HG03039 (cell line): Measurements from ENCODE around the gene HS6ST2.

Experiments used
- ATAC-seq: cut with Tn5 transposase; IDR thresholded peaks from one replicate; pipeline ENCODE4 v1.9.1; 2021; ENCODE audit warnings: mild to moderate bottlenecking, moderate library complexity; ENCODE audit not compliant: unreplicated experiment

HS6ST2 gene

DNA sequence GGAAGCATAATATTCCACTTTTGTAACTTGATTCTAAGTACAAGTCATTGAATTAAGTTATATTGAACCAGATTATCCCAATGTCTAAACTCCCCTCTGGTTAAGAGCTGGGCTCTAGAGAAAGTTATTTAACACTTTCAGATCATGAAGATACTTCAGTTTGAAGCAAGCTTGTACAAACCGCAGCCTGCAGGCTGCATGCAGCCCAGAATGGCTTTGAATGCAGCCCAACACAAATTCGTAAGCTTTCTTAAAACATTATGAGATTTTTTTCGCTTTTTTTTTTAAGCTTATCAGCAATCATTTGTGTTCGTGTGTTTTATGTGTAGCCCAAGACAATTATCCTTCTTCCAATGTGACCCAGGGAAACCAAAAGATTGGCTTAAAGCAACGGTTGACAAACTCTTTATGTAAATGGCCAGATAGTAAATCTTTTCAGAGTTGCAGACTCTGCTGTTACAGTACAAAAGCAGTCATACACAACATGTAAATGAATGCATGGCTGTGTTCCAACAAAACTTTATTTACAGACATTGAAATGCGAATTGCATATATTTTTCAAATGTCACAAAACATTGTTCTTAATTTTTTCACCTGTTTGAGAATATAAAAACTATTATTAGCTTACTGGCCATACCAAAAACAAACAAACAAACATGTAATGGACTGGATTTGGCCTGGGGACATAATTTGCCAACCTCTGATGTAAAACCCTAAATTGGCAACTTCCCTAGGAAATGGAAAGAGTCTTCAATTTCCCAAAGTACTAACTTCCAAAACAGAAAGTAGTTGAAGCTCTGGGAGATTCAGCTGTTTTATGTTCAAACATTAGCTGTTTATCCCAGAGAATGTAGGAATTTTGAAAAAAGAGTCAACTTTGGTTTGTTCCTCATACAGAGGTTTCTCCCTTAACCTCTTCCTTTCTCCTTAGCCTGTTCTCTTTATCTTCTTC lies 268.5 kb downstream of the HS6ST2 start:
- no peak for ATAC-seq

DNA sequence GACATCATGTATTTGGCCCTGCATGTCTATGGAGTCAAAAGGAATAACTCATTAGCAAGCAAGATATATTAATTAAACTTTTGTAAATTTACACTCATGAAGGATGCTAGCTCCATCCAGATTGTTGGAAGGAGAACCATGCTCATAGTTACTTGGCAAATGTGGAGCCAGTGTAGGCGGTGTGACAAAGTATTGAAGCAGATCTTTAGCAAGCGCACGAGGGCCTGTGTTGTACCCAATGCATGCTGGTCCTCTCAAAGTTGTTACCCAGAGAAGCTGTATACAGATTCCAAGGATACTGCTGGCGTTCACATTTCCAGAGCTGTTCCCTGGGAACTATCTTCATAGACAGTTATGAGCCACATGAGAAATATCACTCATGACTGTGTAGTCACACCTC lies 273.2 kb downstream of the HS6ST2 start:
- ATAC-seq: no peak

DNA sequence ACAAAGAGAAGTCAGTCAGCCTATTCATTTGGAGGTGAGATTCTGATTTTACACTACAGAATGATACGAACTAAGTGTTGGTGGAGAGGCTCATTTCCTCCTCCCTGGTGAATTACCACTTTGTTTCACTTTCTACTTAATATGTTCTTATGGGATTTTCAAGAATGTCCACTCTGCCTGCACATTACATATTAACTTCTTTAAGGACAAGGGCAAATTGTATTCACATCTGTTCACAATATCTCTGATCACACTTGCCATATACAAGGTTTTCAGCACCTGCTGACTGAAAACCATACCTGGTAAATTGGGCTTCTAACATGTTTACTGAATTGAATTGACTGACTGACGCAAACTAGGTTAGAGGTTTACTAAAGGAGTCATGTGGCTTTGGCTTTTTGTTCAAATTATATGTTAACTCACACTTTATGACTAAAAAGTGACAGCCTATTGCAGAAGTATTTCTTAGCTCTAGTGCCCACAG lies 281.2 kb downstream of the HS6ST2 start:
- no peak for ATAC-seq

DNA sequence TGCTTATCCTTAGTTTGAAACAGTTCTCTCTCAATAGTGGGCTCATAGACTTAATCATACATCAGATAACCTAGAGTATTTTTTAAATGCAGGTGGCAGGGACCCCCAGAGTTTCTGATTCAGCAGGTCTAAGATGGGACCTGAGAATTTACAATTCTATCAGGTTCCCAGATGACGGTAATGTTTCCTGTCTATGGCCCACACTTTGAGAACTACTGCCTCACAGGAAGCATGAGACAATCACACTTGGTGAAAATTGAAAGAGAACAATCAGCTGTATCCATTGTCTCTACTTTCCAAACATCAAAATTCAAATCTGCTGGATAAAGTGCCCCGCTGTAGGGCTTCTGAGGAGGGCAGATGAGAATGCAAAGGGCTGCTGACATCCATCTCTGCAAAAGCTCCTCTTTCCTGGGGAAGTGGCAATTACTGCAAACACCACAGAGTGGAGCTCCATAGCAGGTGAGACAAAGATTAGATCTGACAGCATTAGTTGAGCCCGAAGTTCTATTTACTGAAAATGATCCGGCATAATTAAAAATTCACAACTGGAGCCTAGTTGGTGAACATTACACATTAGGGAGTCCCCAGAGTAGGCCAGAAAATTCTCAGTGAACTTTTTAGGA lies 281.8 kb downstream of the HS6ST2 start:
- no peak for ATAC-seq

DNA sequence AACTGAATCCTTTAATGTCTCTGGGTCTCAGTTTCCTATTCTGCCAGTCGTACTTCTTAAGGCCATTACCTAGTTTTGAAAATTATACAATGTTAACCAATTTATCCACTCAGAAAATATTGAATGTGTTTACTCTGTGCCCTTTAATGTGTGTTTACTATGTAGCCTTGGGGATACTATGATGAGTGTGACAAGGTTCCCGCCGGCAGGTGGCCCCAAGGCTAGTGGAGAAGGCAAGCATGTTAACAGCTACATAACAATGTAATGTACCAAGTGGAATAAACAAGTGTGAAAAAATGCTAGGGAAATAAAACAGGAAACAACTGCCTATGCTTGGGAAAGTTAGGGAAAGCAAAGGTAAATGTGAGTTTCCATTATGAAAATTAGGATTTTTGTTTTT lies 282.3 kb downstream of the HS6ST2 start:
- no peak for ATAC-seq

DNA sequence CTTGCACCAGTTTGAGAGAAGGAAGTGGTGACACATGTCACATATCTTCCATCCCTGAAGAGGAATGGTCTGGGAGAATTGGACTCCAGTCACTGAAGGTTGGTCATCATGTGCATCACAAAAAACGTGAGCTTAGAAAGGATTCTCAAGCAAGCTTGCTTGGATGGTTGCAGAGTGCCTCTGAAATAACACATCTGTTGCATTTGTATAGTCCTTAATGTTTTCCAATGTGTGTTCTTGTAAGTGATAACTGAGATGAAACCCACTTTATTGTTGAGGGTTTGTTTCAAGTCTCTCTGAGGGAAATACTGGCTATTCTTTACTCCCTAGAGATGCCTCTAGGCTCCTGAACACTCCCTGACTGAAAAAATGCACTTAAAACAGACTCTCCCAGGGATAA lies 285.1 kb downstream of the HS6ST2 start:
- no peak for ATAC-seq

DNA sequence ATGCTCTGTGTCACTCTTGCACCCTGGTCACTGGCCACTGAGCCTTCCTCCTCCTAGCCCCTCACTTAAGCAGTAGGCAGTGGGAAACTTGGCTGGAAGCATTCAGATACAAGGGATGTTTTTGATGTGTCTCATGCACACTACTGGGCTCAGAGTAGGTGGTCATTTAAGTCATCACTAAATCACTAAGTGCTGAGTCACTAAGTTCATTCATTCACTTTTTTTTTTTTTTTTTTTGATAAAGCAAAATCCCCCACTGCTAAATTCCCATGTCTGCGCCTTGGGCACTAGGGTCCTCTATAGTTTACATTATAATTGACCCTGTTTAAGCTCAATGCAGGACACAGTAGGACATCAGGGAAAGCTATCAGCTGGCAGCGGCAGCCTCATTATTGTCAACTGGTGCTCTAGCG lies 287.2 kb downstream of the HS6ST2 start:
- no peak for ATAC-seq

DNA sequence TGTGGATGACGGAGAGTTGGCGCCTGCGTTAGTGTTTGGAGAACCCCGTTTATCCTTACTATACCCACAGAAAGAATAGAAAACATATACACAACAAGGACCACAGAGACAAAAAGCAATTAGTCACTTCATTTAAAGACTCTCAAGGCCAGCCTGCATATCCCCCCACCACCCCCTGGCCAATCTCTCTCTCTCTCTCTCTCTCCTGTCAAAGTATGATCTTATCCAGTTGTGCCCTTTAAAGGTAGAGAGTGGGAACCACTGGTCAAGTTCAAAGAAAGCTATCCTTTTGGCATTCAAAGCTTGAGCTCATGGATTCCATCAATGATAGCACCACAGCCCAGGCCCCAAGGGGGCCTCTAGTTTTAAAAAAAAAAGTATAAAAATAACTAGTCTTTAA lies 289.3 kb downstream of the HS6ST2 start:
- ATAC-seq: no peak

DNA sequence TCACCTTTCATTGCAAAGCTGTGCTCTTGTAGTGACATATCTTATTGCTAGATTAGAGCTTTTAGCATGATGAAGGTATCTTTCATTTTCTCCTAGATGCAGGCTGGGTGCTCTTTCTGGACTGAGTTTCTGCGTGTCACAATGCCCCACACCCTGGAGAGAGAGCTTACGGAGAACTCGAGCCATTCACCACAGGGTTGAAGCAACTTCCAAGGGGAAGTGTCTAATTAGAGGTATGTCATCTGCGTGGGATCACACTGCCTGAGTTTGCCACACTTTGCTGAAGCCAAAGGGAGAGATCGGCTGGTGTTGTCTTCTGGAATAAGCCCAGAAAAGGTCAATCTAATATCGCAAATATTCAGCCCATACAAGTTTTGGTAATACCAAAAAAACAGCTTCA lies 290.3 kb downstream of the HS6ST2 start:
- ATAC-seq: no peak

DNA sequence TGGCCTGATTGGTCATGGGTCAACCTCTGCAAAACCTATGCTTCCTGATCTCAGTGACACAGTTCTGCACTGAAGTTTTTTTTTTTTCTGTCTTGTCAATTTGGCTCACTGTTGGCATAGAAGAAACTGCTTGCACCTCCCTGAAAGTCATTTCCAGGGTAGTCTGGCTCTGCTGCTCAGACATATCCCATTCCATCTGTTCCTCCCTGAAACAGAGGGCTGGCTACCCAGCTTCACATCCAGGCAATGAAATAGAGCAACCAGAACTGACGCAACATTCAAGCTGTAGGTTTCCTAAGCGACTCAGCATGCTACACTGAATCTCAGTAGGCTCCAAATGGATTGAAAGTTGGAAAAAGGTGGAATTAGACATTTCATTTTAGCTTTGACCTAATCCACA lies 292.8 kb downstream of the HS6ST2 start:
- ATAC-seq: no peak

DNA sequence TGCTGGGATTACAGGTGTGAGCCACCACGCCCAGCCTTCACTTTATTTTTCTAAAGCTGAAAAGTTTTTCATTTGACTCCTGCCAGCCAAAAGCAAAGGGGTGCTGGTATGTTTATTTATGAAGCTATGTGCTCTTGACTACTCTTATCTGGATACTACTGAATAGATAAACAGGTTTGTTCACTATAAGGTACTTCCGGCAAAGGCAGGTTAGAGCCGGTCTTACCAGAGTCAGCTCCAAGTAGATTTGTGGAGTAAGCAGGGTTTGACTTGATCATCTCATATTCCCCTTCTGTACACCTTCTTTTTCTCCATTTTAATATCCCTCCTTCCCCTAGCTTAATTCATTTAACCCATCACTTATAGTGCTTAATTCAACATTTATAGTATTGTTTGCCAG lies 294.2 kb downstream of the HS6ST2 start:
- ATAC-seq: no peak

DNA sequence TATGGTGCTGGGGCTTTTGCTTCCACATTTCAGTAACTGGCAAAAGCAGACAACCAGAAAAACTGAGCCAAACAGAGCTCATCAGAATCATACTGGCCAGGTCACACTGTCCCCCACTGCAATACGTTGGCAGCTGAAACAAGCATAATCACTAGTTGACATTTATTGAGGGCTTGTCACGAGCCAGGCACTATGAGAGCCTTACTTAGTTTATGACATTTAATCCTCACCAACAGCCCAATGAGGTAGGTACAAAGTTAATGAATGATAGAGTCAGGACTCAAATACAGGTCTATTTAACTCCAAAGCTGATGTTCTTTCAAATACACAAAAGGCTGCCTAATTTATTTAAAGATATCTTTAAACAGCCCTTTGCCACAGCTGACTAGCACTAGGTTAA lies 295.6 kb downstream of the HS6ST2 start:
- no peak for ATAC-seq

DNA sequence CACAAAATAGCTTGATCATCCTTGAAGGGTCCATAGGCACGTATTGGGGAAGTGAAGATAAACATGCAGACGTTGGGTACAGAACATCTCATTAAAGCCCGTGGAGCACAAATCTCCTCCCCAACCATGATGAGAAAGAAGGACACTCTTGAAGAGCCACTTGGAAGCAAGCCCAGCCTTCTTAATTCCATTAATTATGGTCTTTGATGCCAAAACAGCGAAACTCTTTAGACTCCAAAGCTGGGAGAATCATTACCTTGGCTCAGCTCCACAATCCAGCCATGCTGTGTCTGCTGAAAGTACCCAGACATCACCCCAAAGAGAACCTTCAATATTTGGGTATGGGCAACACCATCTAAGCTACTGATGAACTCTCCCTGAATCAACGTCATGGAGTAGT lies 300.6 kb downstream of the HS6ST2 start:
- ATAC-seq: no peak

DNA sequence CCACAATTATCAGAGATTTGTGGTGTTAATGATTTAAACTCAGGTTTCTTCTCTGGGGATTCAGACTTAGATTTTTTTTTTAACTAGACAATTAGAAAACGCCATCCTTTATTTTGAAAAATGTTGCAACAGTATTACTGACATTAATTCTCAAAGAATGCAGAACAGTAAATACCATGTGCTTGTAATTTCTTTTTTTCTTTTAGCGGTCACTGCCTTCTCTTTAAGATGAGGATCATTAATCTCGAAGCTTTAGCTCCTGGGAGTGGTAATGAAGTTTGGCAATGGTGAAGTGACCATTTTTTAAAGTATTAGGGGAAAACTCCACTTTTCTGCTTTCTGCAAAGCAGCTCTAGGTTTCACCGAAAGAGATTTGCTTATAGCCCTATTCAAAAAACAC lies 305.6 kb downstream of the HS6ST2 start:
- ATAC-seq: no peak

DNA sequence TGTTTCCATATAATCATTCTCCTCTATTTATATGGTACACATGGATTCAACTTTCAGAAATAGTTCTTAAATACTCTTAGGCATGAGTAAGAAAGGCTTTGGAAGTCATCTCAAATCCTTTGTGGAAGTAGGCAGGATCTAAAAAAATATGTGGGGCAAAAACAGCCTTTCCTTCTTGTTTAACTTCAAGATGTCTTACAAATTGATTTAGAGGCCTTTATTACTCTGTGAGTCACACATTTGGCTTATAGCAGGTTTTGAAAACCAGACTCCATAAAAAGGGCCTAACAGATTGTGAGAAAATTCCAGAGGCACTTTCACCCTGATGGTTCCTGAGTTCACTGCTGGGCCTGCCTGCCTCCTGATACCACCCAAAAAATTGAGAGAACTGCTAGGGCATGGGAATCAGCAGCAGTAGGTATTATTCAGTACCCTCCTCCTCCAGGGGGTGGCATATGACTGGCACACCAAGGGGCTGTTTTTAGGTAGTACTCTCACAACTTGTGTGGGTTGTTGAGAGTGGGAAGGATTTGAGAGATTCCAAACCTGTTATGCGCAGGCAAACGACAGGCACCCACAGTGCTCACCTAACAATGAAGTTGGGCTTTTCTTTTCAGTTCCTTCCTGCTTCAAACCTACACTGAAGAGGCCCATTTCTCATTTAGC lies 306.9 kb downstream of the HS6ST2 start:
- no peak for ATAC-seq

DNA sequence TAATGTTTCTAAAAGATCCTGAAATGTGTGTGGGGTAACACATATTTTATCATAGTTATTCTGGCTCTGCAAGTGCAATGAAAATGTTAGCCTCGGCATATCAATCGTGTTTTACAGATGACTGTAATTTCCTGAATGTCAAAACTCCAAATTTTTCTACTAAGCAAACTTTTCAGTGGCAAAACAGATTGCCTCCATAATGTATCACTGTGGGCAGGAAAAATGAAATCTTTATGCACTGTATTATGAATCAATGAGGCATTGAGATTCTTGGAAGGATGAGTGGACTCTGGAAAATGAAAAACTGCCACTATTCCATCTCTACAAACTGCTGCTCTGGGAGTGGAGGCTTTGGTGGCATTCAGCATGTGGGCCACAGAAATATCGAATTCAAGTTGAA lies 309.5 kb downstream of the HS6ST2 start:
- ATAC-seq: no peak

DNA sequence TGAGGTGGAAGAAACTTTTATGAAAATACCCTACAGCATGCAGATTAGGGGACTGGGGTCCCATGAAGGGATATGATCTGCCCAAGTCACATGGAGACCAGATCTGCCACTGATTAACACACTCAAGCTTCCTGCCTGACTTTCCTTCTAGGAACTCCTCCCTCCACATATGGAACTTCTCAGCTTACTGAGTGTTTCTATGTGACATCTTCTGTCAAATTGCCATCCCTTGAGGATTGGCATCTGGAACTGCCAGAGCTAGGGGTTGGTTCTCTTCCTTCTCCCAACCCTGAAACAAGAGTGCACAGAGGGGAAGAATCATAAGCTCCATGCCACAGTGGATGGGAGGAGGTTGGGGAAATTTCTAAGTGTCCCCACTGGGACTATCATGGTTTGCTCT lies 319.0 kb downstream of the HS6ST2 start:
- ATAC-seq: no peak

DNA sequence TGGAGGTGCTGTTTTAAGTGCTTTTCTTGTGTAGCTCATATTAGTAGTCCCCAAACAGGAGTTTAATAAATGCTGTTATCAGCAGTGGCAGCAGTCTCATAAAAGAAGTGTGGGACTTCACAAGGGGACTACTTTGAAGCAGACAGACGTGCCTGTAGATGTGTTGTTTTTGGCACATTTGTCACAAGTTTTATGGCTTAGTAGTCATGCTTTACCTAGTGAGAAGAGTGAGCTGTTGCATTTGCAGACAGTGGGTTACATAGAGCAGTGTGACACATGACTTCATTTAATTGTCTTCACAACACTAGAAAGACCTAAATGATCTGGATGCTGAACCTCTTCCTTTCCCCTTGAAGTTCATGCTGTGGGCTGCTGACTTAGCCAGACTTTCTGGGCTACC lies 320.1 kb downstream of the HS6ST2 start:
- no peak for ATAC-seq

DNA sequence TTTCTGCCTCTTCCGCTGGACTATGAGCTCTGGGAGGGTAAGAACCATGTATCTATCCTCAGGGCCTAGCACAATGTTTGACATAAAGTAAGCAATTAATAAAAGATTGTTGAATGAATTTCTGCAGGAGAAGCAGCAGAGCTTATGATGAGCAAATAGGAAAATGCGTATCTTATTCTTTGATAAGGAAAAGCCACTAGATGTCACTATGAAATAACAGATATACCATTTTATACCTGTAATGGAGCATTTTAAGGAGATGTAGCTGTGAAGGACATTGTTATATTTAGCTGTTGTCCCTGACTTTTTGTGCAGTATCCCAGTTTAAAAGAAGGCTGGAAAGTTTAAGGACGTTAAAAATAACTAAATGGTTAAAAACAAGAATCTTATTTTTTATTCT lies 322.3 kb downstream of the HS6ST2 start:
- no peak for ATAC-seq

DNA sequence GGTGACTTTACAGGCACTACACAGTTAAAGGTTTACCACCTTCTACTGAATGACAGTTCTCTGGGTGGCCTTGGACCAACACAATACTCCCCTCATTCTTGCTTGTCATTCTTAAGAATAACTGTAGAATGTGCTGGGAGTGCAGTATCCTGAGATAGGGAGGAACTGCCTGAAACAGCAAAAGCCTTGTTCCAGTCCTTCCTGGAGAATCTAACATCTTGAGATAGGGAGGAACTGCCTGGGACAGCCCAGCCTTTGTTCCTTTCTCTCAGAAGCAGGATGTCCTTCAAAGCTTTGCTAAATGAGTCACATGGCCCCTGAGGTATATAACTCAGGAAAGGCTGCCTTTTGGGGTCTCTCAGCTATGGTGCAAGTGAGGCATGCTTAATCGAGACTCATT lies 323.9 kb downstream of the HS6ST2 start:
- no peak for ATAC-seq

DNA sequence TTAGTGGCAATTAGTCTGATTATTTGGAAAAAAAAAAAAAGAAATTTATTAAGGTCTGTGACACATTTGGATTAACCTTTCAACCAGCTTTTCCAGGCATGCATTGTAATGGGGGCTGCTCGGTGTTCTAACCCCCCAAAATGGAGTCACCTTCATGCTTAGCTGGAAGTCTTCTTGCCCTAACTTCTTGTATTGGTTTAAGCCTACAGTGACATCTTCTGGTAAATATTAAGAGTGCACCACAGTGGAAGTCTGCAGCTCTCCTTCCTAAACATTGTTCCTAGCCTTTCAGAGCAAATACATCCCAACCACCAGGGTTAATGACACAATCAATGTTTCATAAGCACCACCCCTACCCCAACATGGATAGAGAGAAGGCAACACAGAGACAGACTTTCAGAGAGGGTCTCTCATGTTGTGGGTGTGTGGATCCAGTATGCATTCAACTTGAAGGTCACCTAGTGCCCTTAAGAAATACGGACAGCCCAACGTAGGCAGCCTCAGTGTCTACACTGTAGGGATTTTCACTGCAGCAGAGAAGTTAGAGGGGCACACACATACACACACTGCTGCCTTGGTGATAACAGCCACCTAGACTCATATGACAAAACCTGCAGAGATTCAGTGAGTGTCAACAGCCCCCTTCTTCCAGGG lies 326.7 kb downstream of the HS6ST2 start:
- ATAC-seq: no peak
